Measurements from ENCODE around the gene TMEM132C. TPM values are rescaled to one million over a fixed set of nuclear protein-coding genes. Genes with fewer than 3 reads are reported as not detected.

Gene TMEM132C
- total and polyA plus RNA-seq, 4 experiments from 2014 or later: not detected

- no peak for DNase-seq
- Histone ChIP-seq H3K9me3 (ENCODE audit: control insufficient read depth in 1 of 2, low read length in 2 of 2) (peaks cover 0 to 3% of the 10 kb centered on the region in 2 donors), H3K4me3 (ENCODE audit: low read length in 2 of 2) (no peak overlapping the region), H3K27me3 (ENCODE audit: insufficient read depth, low read length) (no peaks in the 10 kb centered on the region), H3K36me3 (ENCODE audit: insufficient read depth, low read length) (no peaks in the 10 kb centered on the region), H3K4me1 (ENCODE audit: insufficient read depth, low read length) (no peaks in the 10 kb centered on the region), H3K27ac (ENCODE audit: low read depth, low read length) (no peak overlapping the region)
- H3K4me3 Mint-ChIP-seq: no peak overlapping the region
- peaks cover 0 to 2% of the 10 kb centered on the region in 2 donors for H3K27me3 Mint-ChIP-seq
- H3K27ac Mint-ChIP-seq: no peak overlapping the region
- H3K9me3 Mint-ChIP-seq: peaks cover 1 to 8% (median 3%) of the 10 kb centered on the region in 8 donors
- peaks cover 0 to 3% (median 0%) of the 10 kb centered on the region in 4 donors for H3K4me1 Mint-ChIP-seq
- CTCF ChIA-PET (ENCODE audit: partially characterized antibody): no interaction called here
- intact Hi-C loops (cut with micrococcal nuclease): no loop called here
- POLR2A ChIA-PET (ENCODE audit: partially characterized antibody): no interaction called here
- no peaks in the 10 kb centered on the region for H3K36me3 Mint-ChIP-seq
These were observed 432.1 kb downstream of the TMEM132C start for GRCh38 chr12:128699106-128699505.

- Histone ChIP-seq H3K36me3 (ENCODE audit: insufficient read depth, low read length) (no peaks in the 10 kb centered on the region), H3K4me1 (ENCODE audit: insufficient read depth, low read length) (no peaks in the 10 kb centered on the region), H3K27me3 (ENCODE audit: insufficient read depth, low read length) (no peaks in the 10 kb centered on the region), H3K4me3 (ENCODE audit: low read length in 2 of 2) (no peak overlapping the region), H3K27ac (ENCODE audit: low read depth, low read length) (no peak overlapping the region), H3K9me3 (ENCODE audit: control insufficient read depth in 1 of 2, low read length in 2 of 2) (peaks cover 0 to 3% of the 10 kb centered on the region in 2 donors)
- no peak overlapping the region for H3K4me3 Mint-ChIP-seq
- POLR2A ChIA-PET (ENCODE audit: partially characterized antibody): no interaction called here
- peaks cover 0 to 3% (median 0%) of the 10 kb centered on the region in 4 donors for H3K4me1 Mint-ChIP-seq
- intact Hi-C loops (cut with micrococcal nuclease): no loop called here
- no peak for DNase-seq
- H3K9me3 Mint-ChIP-seq: peaks cover 0 to 6% (median 3%) of the 10 kb centered on the region in 8 donors
- H3K36me3 Mint-ChIP-seq: no peaks in the 10 kb centered on the region
- H3K27ac Mint-ChIP-seq: no peak overlapping the region
- no peaks in the 10 kb centered on the region for H3K27me3 Mint-ChIP-seq
- CTCF ChIA-PET (ENCODE audit: partially characterized antibody): no interaction called here
These were observed 435.4 kb downstream of the TMEM132C start for GRCh38 chr12:128702371-128702770.

- Mint-ChIP-seq H3K27ac (no peak overlapping the region), H3K27me3 (no peaks in the 10 kb centered on the region), H3K4me3 (no peak overlapping the region), H3K36me3 (no peaks in the 10 kb centered on the region), H3K9me3 (peaks cover 0 to 5% (median 0%) of the 10 kb centered on the region in 8 donors), H3K4me1 (peaks cover 0 to 3% (median 0%) of the 10 kb centered on the region in 4 donors)
- H3K27ac ChIP-seq (ENCODE audit: low read depth, low read length): no peak overlapping the region
- no peaks in the 10 kb centered on the region for H3K4me1 ChIP-seq (ENCODE audit: insufficient read depth, low read length)
- H3K36me3 ChIP-seq (ENCODE audit: insufficient read depth, low read length): no peaks in the 10 kb centered on the region
- no peak overlapping the region for H3K4me3 ChIP-seq (ENCODE audit: low read length in 2 of 2)
- intact Hi-C loops (cut with micrococcal nuclease): no loop called here
- no peak for DNase-seq
- no peaks in the 10 kb centered on the region for H3K9me3 ChIP-seq (ENCODE audit: control insufficient read depth in 1 of 2, low read length in 2 of 2)
- no peaks in the 10 kb centered on the region for H3K27me3 ChIP-seq (ENCODE audit: insufficient read depth, low read length)
- CTCF ChIA-PET (ENCODE audit: partially characterized antibody): no interaction called here
- POLR2A ChIA-PET (ENCODE audit: partially characterized antibody): no interaction called here
These were observed 438.2 kb downstream of the TMEM132C start for GRCh38 chr12:128705140-128705539.

- Mint-ChIP-seq H3K4me3 (no peak overlapping the region), H3K9me3 (peaks cover 0 to 3% (median 0%) of the 10 kb centered on the region in 8 donors), H3K27me3 (no peaks in the 10 kb centered on the region), H3K4me1 (no peaks in the 10 kb centered on the region), H3K36me3 (no peaks in the 10 kb centered on the region), H3K27ac (no peak overlapping the region)
- DNase-seq: no peak
- no peaks in the 10 kb centered on the region for H3K9me3 ChIP-seq (ENCODE audit: control insufficient read depth in 1 of 2, low read length in 2 of 2)
- H3K27ac ChIP-seq (ENCODE audit: low read depth, low read length): no peak overlapping the region
- H3K4me1 ChIP-seq (ENCODE audit: insufficient read depth, low read length): no peaks in the 10 kb centered on the region
- CTCF ChIA-PET (ENCODE audit: partially characterized antibody): no interaction called here
- intact Hi-C loops (cut with micrococcal nuclease): no loop called here
- H3K36me3 ChIP-seq (ENCODE audit: insufficient read depth, low read length): no peaks in the 10 kb centered on the region
- POLR2A ChIA-PET (ENCODE audit: partially characterized antibody): no interaction called here
- H3K27me3 ChIP-seq (ENCODE audit: insufficient read depth, low read length): no peaks in the 10 kb centered on the region
- H3K4me3 ChIP-seq (ENCODE audit: low read length in 2 of 2): no peak overlapping the region
These were observed 440.5 kb downstream of the TMEM132C start for GRCh38 chr12:128707488-128707887.

GRCh38 chr12:128708789-128709188 is 441.8 kb downstream of the TMEM132C start:
- no peaks in the 10 kb centered on the region for H3K27me3 Mint-ChIP-seq
- DNase-seq: no peak
- H3K27ac ChIP-seq (ENCODE audit: low read depth, low read length): no peak overlapping the region
- no peaks in the 10 kb centered on the region for H3K36me3 ChIP-seq (ENCODE audit: insufficient read depth, low read length)
- H3K4me3 Mint-ChIP-seq: no peak overlapping the region
- no peaks in the 10 kb centered on the region for H3K9me3 ChIP-seq (ENCODE audit: control insufficient read depth in 1 of 2, low read length in 2 of 2)
- H3K9me3 Mint-ChIP-seq: peaks cover 0 to 5% (median 0%) of the 10 kb centered on the region in 8 donors
- no peaks in the 10 kb centered on the region for H3K36me3 Mint-ChIP-seq
- intact Hi-C loops (cut with micrococcal nuclease): no loop called here
- no peaks in the 10 kb centered on the region for H3K4me1 ChIP-seq (ENCODE audit: insufficient read depth, low read length)
- CTCF ChIA-PET (ENCODE audit: partially characterized antibody): no interaction called here
- no peaks in the 10 kb centered on the region for H3K4me1 Mint-ChIP-seq
- no peaks in the 10 kb centered on the region for H3K27me3 ChIP-seq (ENCODE audit: insufficient read depth, low read length)
- H3K4me3 ChIP-seq (ENCODE audit: low read length in 2 of 2): no peak overlapping the region
- H3K27ac Mint-ChIP-seq: no peak overlapping the region
- POLR2A ChIA-PET (ENCODE audit: partially characterized antibody): no interaction called here

- H3K4me3 Mint-ChIP-seq: no peak overlapping the region
- no peak overlapping the region for H3K4me3 ChIP-seq (ENCODE audit: low read length in 2 of 2)
- H3K27ac ChIP-seq (ENCODE audit: low read depth, low read length): no peak overlapping the region
- CTCF ChIA-PET (ENCODE audit: partially characterized antibody): no interaction called here
- intact Hi-C loops (cut with micrococcal nuclease): no loop called here
- DNase-seq: no peak
- no peaks in the 10 kb centered on the region for H3K36me3 ChIP-seq (ENCODE audit: insufficient read depth, low read length)
- no peaks in the 10 kb centered on the region for H3K27me3 Mint-ChIP-seq
- POLR2A ChIA-PET (ENCODE audit: partially characterized antibody): no interaction called here
- no peak overlapping the region for H3K27ac Mint-ChIP-seq
- no peaks in the 10 kb centered on the region for H3K4me1 ChIP-seq (ENCODE audit: insufficient read depth, low read length)
- H3K9me3 Mint-ChIP-seq: peaks cover 0 to 6% (median 0%) of the 10 kb centered on the region in 8 donors
- no peaks in the 10 kb centered on the region for H3K9me3 ChIP-seq (ENCODE audit: control insufficient read depth in 1 of 2, low read length in 2 of 2)
- H3K4me1 Mint-ChIP-seq: no peaks in the 10 kb centered on the region
- no peaks in the 10 kb centered on the region for H3K27me3 ChIP-seq (ENCODE audit: insufficient read depth, low read length)
- H3K36me3 Mint-ChIP-seq: no peaks in the 10 kb centered on the region
These were observed 442.7 kb downstream of the TMEM132C start for GRCh38 chr12:128709660-128710059.

GRCh38 chr12:128711486-128711885 is 444.5 kb downstream of the TMEM132C start:
- no peak for DNase-seq
- ChIA-PET CTCF (ENCODE audit: partially characterized antibody) (no interaction called here), POLR2A (ENCODE audit: partially characterized antibody) (no interaction called here)
- no peaks in the 10 kb centered on the region for H3K27me3 ChIP-seq (ENCODE audit: insufficient read depth, low read length)
- Mint-ChIP-seq H3K27me3 (no peaks in the 10 kb centered on the region), H3K4me1 (no peaks in the 10 kb centered on the region), H3K4me3 (no peak overlapping the region), H3K9me3 (peaks cover 0 to 9% (median 0%) of the 10 kb centered on the region in 8 donors), H3K27ac (no peak overlapping the region), H3K36me3 (no peaks in the 10 kb centered on the region)
- H3K27ac ChIP-seq (ENCODE audit: low read depth, low read length): no peak overlapping the region
- no peaks in the 10 kb centered on the region for H3K9me3 ChIP-seq (ENCODE audit: control insufficient read depth in 1 of 2, low read length in 2 of 2)
- H3K4me3 ChIP-seq (ENCODE audit: low read length in 2 of 2): no peak overlapping the region
- intact Hi-C loops (cut with micrococcal nuclease): no loop called here
- H3K36me3 ChIP-seq (ENCODE audit: insufficient read depth, low read length): no peaks in the 10 kb centered on the region
- H3K4me1 ChIP-seq (ENCODE audit: insufficient read depth, low read length): no peaks in the 10 kb centered on the region

- no peaks in the 10 kb centered on the region for H3K4me1 Mint-ChIP-seq
- Histone ChIP-seq H3K27ac (ENCODE audit: low read depth, low read length) (no peak overlapping the region), H3K36me3 (ENCODE audit: insufficient read depth, low read length) (no peaks in the 10 kb centered on the region), H3K4me1 (ENCODE audit: insufficient read depth, low read length) (no peaks in the 10 kb centered on the region), H3K27me3 (ENCODE audit: insufficient read depth, low read length) (no peaks in the 10 kb centered on the region), H3K4me3 (ENCODE audit: low read length in 2 of 2) (no peak overlapping the region), H3K9me3 (ENCODE audit: control insufficient read depth in 1 of 2, low read length in 2 of 2) (no peaks in the 10 kb centered on the region)
- H3K27ac Mint-ChIP-seq: no peak overlapping the region
- H3K9me3 Mint-ChIP-seq: peaks cover 0 to 12% (median 2%) of the 10 kb centered on the region in 8 donors
- H3K36me3 Mint-ChIP-seq: no peaks in the 10 kb centered on the region
- CTCF ChIA-PET (ENCODE audit: partially characterized antibody): no interaction called here
- DNase-seq: no peak
- H3K4me3 Mint-ChIP-seq: no peak overlapping the region
- intact Hi-C loops (cut with micrococcal nuclease): no loop called here
- POLR2A ChIA-PET (ENCODE audit: partially characterized antibody): no interaction called here
- no peaks in the 10 kb centered on the region for H3K27me3 Mint-ChIP-seq
These were observed 445.7 kb downstream of the TMEM132C start for GRCh38 chr12:128712622-128713021.
